ENCODE measurements around the gene METTL25. TPM values are rescaled to one million over a fixed set of nuclear protein-coding genes. Genes with fewer than 3 reads are reported as not detected.

Gene METTL25
- total RNA-seq, 1 donor from 2014 or later: 8.9 TPM

DNA sequence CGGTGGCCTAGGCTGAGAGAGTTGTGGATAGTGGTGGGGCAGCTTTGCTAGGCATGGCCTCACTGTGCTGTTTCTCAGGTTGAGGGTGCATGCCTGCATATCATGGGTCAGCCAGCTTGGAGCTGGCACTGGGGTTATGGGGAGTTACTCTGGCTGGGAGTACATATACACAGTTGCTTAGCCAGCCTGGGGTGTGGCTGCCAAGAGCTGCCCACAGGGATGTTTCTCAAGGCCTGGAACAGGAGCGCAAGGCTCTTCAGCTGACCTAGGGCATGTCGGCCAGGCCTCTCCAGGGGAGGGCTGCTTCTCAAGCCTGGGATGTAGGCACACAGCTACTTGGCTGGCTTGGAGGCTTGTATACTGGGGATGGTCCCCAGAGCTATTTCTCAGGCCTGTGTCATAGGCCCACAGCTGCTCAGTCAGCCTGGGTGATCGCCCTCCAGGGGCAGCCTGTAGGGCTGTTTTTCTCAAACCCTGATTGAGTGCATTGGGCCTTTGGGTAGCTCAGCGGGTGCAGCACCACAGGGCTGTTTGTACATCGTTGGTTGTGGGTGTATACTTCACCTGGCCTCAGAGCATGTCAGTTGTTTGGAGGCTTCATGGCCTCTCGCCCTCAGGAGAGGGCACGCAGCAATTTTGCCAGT lies 114.9 kb downstream of the METTL25 start:
- Mint-ChIP-seq H3K27me3 (ENCODE audit: low read depth) (no peaks in the 10 kb centered on the region), H3K27ac (ENCODE audit: unreplicated experiment) (no peak overlapping the region), H3K4me3 (ENCODE audit: unreplicated experiment) (no peak overlapping the region), H3K36me3 (ENCODE audit: low read depth) (peaks cover 6% of the 10 kb centered on the region), H3K4me1 (ENCODE audit: low read depth) (peaks cover 13% of the 10 kb centered on the region), H3K9me3 (ENCODE audit: low read depth) (peaks cover 8% of the 10 kb centered on the region)
- DNase-seq (ENCODE audit: low spot score): no peak
- TF ChIP-seq, protein P1, sequence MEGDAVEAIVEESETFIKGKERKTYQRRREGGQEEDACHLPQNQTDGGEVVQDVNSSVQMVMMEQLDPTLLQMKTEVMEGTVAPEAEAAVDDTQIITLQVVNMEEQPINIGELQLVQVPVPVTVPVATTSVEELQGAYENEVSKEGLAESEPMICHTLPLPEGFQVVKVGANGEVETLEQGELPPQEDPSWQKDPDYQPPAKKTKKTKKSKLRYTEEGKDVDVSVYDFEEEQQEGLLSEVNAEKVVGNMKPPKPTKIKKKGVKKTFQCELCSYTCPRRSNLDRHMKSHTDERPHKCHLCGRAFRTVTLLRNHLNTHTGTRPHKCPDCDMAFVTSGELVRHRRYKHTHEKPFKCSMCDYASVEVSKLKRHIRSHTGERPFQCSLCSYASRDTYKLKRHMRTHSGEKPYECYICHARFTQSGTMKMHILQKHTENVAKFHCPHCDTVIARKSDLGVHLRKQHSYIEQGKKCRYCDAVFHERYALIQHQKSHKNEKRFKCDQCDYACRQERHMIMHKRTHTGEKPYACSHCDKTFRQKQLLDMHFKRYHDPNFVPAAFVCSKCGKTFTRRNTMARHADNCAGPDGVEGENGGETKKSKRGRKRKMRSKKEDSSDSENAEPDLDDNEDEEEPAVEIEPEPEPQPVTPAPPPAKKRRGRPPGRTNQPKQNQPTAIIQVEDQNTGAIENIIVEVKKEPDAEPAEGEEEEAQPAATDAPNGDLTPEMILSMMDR (IDR thresholded peaks at IDR 0.05): no peak

DNA sequence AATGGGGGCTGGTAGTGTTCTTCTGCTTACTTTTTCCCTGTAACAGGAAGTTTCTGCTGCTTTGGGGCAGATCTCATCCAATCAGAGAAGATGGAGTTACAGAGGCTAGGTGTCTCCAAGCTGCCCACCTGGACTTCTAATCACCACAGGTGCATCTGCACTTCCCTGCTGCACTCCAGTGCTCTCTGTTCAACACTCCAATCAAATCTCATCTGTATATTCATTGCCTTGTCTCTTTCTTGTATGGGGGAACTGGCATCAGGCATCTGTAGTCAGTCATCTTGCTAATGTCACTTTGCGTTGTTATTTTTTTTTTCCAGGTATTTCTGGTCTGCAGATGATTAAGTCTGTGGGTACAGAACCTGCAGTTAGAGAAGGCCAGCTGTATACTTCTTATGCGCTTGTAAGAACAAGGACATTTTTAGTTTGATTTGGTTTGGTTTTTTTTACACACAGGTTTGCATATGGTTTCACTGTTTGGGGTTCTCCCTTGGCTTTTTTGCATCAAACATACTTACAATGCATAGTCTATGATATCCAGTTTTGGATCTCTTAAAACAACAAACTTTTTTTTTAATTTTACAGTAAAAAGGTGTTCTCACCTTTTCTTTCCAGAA lies 116.0 kb downstream of the METTL25 start:
- TF ChIP-seq, protein P1 (IDR thresholded peaks at IDR 0.05): no peak
- H3K9me3 Mint-ChIP-seq (ENCODE audit: low read depth): peaks cover 8% of the 10 kb centered on the region
- H3K27ac Mint-ChIP-seq (ENCODE audit: unreplicated experiment): peak overlapping the region; percentile 19
- H3K36me3 Mint-ChIP-seq (ENCODE audit: low read depth): peaks cover 2% of the 10 kb centered on the region
- H3K4me3 Mint-ChIP-seq (ENCODE audit: unreplicated experiment): no peak overlapping the region
- no peaks in the 10 kb centered on the region for H3K27me3 Mint-ChIP-seq (ENCODE audit: low read depth)
- H3K4me1 Mint-ChIP-seq (ENCODE audit: low read depth): peaks cover 13% of the 10 kb centered on the region
- no peak for DNase-seq (ENCODE audit: low spot score)

DNA sequence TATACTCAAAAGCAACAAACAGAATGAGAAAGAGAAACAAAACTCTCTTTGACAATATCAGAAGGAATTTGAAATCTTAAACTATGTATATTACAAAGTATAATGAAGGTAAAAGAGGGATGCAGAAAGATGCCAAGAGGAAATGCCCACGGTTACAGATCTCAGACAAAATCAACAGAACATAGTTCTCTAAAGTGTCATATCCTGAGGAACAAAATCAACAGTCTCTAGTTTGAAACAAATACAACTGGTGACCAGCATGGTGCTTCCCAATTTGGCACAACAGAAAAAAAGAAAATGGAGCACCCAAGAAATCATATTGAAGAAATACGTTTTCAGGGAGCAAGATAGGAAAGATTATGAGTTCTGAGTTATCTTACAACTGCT lies 116.5 kb downstream of the METTL25 start:
- peaks cover 13% of the 10 kb centered on the region for H3K4me1 Mint-ChIP-seq (ENCODE audit: low read depth)
- peak overlapping the region; percentile 19 for H3K27ac Mint-ChIP-seq (ENCODE audit: unreplicated experiment)
- peaks cover 2% of the 10 kb centered on the region for H3K36me3 Mint-ChIP-seq (ENCODE audit: low read depth)
- H3K9me3 Mint-ChIP-seq (ENCODE audit: low read depth): peaks cover 8% of the 10 kb centered on the region
- TF ChIP-seq, protein P1 (IDR thresholded peaks at IDR 0.05): no peak
- no peak for DNase-seq (ENCODE audit: low spot score)
- no peak overlapping the region for H3K4me3 Mint-ChIP-seq (ENCODE audit: unreplicated experiment)
- no peaks in the 10 kb centered on the region for H3K27me3 Mint-ChIP-seq (ENCODE audit: low read depth)

DNA sequence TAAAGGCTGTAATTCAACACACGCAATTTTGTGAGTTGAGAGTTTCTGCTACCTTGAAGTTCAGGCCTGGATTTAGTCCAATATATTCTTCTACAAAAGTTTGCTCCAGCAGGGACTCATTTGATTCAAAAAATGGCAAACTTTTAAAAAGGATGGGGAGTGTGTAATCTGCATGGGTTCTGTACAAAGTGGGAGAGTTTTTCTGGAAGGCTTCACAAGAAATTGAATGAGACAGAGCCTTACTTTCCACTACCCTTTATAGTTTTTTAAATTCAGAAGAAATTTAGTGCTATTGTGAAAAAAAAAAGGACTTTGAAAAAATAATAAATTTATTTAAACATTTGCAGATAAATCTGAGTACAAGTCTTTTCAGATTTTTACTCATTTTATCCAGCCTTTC lies 116.9 kb downstream of the METTL25 start:
- peaks cover 8% of the 10 kb centered on the region for H3K9me3 Mint-ChIP-seq (ENCODE audit: low read depth)
- H3K4me1 Mint-ChIP-seq (ENCODE audit: low read depth): peaks cover 13% of the 10 kb centered on the region
- no peak for DNase-seq (ENCODE audit: low spot score)
- peak overlapping the region; percentile 19 for H3K27ac Mint-ChIP-seq (ENCODE audit: unreplicated experiment)
- no peak overlapping the region for H3K4me3 Mint-ChIP-seq (ENCODE audit: unreplicated experiment)
- TF ChIP-seq, protein P1 (IDR thresholded peaks at IDR 0.05): no peak
- no peaks in the 10 kb centered on the region for H3K27me3 Mint-ChIP-seq (ENCODE audit: low read depth)
- peaks cover 2% of the 10 kb centered on the region for H3K36me3 Mint-ChIP-seq (ENCODE audit: low read depth)

DNA sequence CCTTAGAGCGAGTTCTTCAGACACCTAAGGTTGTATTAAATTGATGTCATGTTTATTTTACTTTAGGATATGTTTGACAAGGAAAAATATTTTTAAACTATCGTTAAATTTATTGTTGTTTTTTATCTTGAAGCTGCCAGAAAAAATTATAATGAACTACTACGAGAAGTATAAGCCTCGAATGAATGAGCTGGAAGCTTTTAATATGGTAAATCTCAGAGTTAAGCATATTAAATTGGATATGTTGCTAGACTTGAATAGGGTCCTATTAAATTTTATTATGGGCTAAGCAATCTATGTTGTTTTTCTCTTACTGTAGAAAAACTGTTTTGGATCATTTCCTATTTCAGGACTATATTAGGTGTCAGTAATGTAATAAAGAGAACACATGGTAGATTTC lies 118.2 kb downstream of the METTL25 start:
- TF ChIP-seq, protein P1 (IDR thresholded peaks at IDR 0.05): no peak
- Mint-ChIP-seq H3K4me3 (ENCODE audit: unreplicated experiment) (no peak overlapping the region), H3K4me1 (ENCODE audit: low read depth) (peaks cover 13% of the 10 kb centered on the region), H3K36me3 (ENCODE audit: low read depth) (peaks cover 2% of the 10 kb centered on the region), H3K9me3 (ENCODE audit: low read depth) (peaks cover 8% of the 10 kb centered on the region), H3K27ac (ENCODE audit: unreplicated experiment) (no peak overlapping the region), H3K27me3 (ENCODE audit: low read depth) (no peaks in the 10 kb centered on the region)
- DNase-seq (ENCODE audit: low spot score): no peak

Data from chondrocyte (in vitro differentiated cells).